ENCODE results near the gene TSFM.

The TSFM gene

DNA sequence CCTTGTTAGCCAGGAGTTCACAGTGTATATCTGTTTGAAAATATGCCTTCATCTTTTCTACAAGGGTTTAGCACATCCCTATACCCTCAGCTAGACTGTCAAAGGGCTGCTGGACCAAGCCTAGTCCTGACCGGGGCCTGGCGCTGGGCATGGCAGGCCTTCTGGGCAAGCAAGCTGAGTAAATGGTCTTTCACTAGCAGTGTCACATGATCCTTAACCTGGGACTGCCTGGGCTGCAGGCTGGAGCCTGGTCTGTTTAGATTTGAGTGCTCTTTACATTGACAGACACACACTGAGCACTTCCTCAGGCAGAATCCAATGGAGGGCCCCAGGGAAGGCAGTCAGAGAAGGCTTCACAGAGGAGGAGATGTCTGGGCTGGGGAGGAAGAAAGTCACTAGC, 42.9 kb downstream of the TSFM start:
- Histone ChIP-seq H3K9ac (no peak overlapping the region), H2AFZ (ENCODE audit: low read depth) (no peak overlapping the region), H3K4me2 (no peak overlapping the region), H3K27ac (no peak overlapping the region), H3K4me1 (ENCODE audit: low read depth, poor library complexity, severe bottlenecking) (peaks cover 3% of the 10 kb centered on the region), H3K27me3 (ENCODE audit: insufficient read depth, low read depth) (no peaks in the 10 kb centered on the region), H4K20me1 (ENCODE audit: insufficient read depth) (0 out of 2 replicates have a peak, but pooled peaks cover 3% of the 10 kb centered on the region), H3K36me3 (ENCODE audit: insufficient read depth) (peaks cover 23% of the 10 kb centered on the region; the same call in 1 of the 2 replicates), H3K4me3 (IDR thresholded peaks at IDR 0.05; ENCODE audit: insufficient read depth, low read depth, low read length) (no peak overlapping the region), H3K79me2 (ENCODE audit: insufficient read depth, low read depth) (peaks cover 21% of the 10 kb centered on the region)
- TF ChIP-seq, protein P1, sequence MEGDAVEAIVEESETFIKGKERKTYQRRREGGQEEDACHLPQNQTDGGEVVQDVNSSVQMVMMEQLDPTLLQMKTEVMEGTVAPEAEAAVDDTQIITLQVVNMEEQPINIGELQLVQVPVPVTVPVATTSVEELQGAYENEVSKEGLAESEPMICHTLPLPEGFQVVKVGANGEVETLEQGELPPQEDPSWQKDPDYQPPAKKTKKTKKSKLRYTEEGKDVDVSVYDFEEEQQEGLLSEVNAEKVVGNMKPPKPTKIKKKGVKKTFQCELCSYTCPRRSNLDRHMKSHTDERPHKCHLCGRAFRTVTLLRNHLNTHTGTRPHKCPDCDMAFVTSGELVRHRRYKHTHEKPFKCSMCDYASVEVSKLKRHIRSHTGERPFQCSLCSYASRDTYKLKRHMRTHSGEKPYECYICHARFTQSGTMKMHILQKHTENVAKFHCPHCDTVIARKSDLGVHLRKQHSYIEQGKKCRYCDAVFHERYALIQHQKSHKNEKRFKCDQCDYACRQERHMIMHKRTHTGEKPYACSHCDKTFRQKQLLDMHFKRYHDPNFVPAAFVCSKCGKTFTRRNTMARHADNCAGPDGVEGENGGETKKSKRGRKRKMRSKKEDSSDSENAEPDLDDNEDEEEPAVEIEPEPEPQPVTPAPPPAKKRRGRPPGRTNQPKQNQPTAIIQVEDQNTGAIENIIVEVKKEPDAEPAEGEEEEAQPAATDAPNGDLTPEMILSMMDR (conservative IDR thresholded peaks at IDR 0.05; ENCODE audit: low read depth, low read length) = no peak

DNA sequence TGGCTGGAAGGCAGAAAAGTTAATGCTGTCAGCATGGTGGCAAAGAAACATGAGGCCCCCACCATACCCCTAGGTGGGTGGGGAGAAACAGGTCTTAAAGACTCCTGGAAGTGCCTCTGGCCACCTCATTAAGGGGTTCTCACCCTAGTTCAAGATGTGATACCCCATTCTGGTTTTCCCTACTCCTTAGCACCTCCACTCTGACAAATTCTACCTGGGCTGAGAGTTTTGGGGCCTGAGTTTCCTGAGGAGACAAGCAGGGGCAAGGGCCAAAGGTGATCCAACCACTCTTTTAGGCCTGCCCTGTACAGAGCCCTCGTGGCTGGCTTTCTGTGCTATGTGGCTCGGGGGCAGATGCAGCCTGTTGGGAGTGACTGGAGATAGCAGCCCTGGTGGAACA, 43.8 kb downstream of the TSFM start:
- H3K4me2 ChIP-seq = no peak overlapping the region
- H3K27ac ChIP-seq = no peak overlapping the region
- H3K79me2 ChIP-seq (ENCODE audit: insufficient read depth, low read depth) = peaks cover 30% of the 10 kb centered on the region
- no peaks in the 10 kb centered on the region for H3K27me3 ChIP-seq (ENCODE audit: insufficient read depth, low read depth)
- H3K4me1 ChIP-seq (ENCODE audit: low read depth, poor library complexity, severe bottlenecking) = peaks cover 13% of the 10 kb centered on the region
- H4K20me1 ChIP-seq (ENCODE audit: insufficient read depth) = 0 out of 2 replicates have a peak, but pooled peaks cover 3% of the 10 kb centered on the region
- TF ChIP-seq, protein P1 (conservative IDR thresholded peaks at IDR 0.05; ENCODE audit: low read depth, low read length) = no peak
- H3K36me3 ChIP-seq (ENCODE audit: insufficient read depth) = peaks cover 23% of the 10 kb centered on the region; the same call in 1 of the 2 replicates
- no peak overlapping the region for H2AFZ ChIP-seq (ENCODE audit: low read depth)
- no peak overlapping the region for H3K4me3 ChIP-seq (IDR thresholded peaks at IDR 0.05; ENCODE audit: insufficient read depth, low read depth, low read length)
- no peak overlapping the region for H3K9ac ChIP-seq

DNA sequence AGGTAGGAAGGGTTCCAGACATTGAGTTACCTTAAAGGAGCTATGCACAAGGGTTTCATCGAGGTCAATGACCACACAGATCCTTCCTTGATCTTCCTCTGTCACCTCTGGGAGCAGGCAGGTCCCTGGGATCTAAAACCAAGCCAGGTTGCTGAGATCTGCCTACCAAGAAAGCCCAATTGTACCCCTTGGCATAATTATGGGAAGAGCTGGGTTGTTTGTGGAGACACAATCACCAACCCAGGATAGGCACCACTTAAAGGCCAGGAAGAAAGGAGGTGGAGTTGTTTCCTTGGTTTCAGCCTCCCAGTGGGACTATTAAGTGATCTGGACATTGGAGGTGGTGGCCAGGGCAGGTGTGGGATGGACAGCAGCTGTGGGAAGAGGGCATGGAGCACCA, 44.4 kb downstream of the TSFM start:
- peaks cover 19% of the 10 kb centered on the region for H3K4me1 ChIP-seq (ENCODE audit: low read depth, poor library complexity, severe bottlenecking)
- H4K20me1 ChIP-seq (ENCODE audit: insufficient read depth) = peaks cover 8% of the 10 kb centered on the region; the same call in 1 of the 2 replicates
- no peaks in the 10 kb centered on the region for H3K27me3 ChIP-seq (ENCODE audit: insufficient read depth, low read depth)
- no peak overlapping the region for H3K4me3 ChIP-seq (IDR thresholded peaks at IDR 0.05; ENCODE audit: insufficient read depth, low read depth, low read length)
- peaks cover 36% of the 10 kb centered on the region for H3K79me2 ChIP-seq (ENCODE audit: insufficient read depth, low read depth)
- H3K4me2 ChIP-seq = no peak overlapping the region
- peaks cover 23% of the 10 kb centered on the region; the same call in 1 of the 2 replicates for H3K36me3 ChIP-seq (ENCODE audit: insufficient read depth)
- H3K9ac ChIP-seq = no peak overlapping the region
- H3K27ac ChIP-seq = no peak overlapping the region
- TF ChIP-seq, protein P1 (conservative IDR thresholded peaks at IDR 0.05; ENCODE audit: low read depth, low read length) = no peak
- no peak overlapping the region for H2AFZ ChIP-seq (ENCODE audit: low read depth)

DNA sequence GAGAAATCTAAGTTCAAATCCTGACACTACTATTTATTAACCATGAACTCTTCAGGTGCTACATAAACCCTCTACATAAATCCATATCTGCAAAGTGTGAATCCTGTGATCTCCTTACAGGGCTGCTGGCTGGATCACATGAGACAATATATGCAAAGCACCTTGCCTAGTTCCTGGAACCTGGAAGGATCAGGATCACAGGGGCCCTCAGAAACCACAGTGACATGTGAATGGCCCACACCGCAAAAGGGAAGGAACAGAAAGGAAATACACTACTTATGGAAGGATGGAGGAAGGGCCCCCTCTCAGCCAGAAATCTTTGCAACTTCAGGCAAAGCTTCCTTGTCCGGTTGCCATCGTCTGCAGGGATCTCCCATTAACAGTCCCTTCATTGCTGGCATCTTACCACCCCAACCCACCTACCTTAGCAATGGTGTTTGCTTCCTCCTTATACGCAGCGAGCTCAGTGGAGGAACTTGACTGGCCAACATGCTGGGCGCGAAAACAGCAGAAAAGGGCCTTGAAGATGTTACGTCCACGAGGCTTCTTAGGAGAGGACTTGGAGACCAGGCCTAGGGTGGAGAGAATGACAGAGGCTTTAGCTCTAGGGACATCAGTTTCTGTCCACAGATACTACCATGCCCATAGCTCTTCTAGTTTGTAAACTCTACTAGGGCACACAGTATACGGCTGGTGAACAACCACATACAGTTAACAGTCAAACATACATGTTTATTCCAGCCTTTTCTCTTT, 46.6 kb downstream of the TSFM start:
- Histone ChIP-seq H3K9ac (no peak overlapping the region), H3K4me3 (IDR thresholded peaks at IDR 0.05; ENCODE audit: insufficient read depth, low read depth, low read length) (no peak overlapping the region), H3K27ac (no peak overlapping the region), H3K36me3 (ENCODE audit: insufficient read depth) (peaks cover 23% of the 10 kb centered on the region; the same call in 1 of the 2 replicates), H3K79me2 (ENCODE audit: insufficient read depth, low read depth) (peaks cover 58% of the 10 kb centered on the region), H4K20me1 (ENCODE audit: insufficient read depth) (peaks cover 27% of the 10 kb centered on the region), H3K4me2 (no peak overlapping the region), H3K27me3 (ENCODE audit: insufficient read depth, low read depth) (no peaks in the 10 kb centered on the region), H3K4me1 (ENCODE audit: low read depth, poor library complexity, severe bottlenecking) (peaks cover 41% of the 10 kb centered on the region), H2AFZ (ENCODE audit: low read depth) (no peak overlapping the region)
- TF ChIP-seq, protein P1 (conservative IDR thresholded peaks at IDR 0.05; ENCODE audit: low read depth, low read length) = no peak
